H1 (cell line): ENCODE data around the gene ENOSF1. TPM values are rescaled to one million over a fixed set of nuclear protein-coding genes. Genes with fewer than 3 reads are reported as not detected.

Source experiments
- CTCF ChIA-PET: fragments of 300-600 bp; sonication (Branson Sonifier 250); formaldehyde crosslinking; loops from one replicate; lab custom pipeline; 2021; ENCODE audit not compliant: partially characterized antibody; lab: Charles Lee
- POLR2A ChIA-PET: fragments of 300-600 bp; sonication (Branson Sonifier 250); formaldehyde crosslinking; loops from one replicate; lab custom pipeline; 2021; ENCODE audit warnings: inconsistent platforms; ENCODE audit not compliant: partially characterized antibody; lab: Charles Lee
- DNase-seq, 2 experiments: peaks; one replicate each; pipeline versions ENCODE4 v3.0.0 to v3.0.0-alpha.2; 2010 to 2022; ENCODE audit warnings: low spot score in 2 of 2, low read depth in 1 of 2, mixed read lengths in 1 of 2
- FAIRE-seq: peaks from 2 replicates; lab custom pipeline; 2011; peaks lifted over from hg19 to GRCh38; lab: Jason Lieb, UNC
- H2AFZ ChIP-seq: 2 replicates; pipeline ENCODE4 v1.8.1; 2012; ENCODE audit warnings: low read length, inconsistent platforms
- H2AK5ac ChIP-seq: 2 replicates; pipeline ENCODE4 v1.6.1; 2013; ENCODE audit warnings: low read depth, low read length
- H2BK120ac ChIP-seq: replicated peaks from 2 replicates; pipeline ENCODE3; 2013; ENCODE audit warnings: low read depth, low read length, inconsistent platforms
- H2BK12ac ChIP-seq: 2 replicates; pipeline ENCODE4 v1.6.1; 2013; ENCODE audit warnings: low read depth, low read length
- H2BK15ac ChIP-seq: 2 replicates; pipeline ENCODE4 v1.6.1; 2013; ENCODE audit warnings: low read length
- H2BK20ac ChIP-seq: 2 replicates; pipeline ENCODE4 v1.6.1; 2013; ENCODE audit warnings: low read length
- H2BK5ac ChIP-seq: 2 replicates; pipeline ENCODE4 v1.6.1; 2013; ENCODE audit warnings: low read depth, low read length
- H3K14ac ChIP-seq: 2 replicates; pipeline ENCODE4 v1.6.1; 2013; ENCODE audit warnings: inconsistent platforms; ENCODE audit not compliant: insufficient read length
- H3K18ac ChIP-seq: 2 replicates; pipeline ENCODE4 v1.6.1; 2013; ENCODE audit warnings: low read length; ENCODE audit errors: extremely low read depth
- H3K23ac ChIP-seq: 2 replicates; pipeline ENCODE4 v1.6.1; 2013; ENCODE audit warnings: inconsistent platforms; ENCODE audit not compliant: insufficient read length
- H3K23me2 ChIP-seq: 2 replicates; pipeline ENCODE4 v1.6.1; 2013; ENCODE audit warnings: low read depth, low read length
- H3K27ac ChIP-seq: 2 replicates; pipeline ENCODE4 v1.6.1; 2011; ENCODE audit warnings: low read depth, low read length, inconsistent platforms
- H3K27me3 ChIP-seq, 4 experiments: replicated peaks in 1 of 4; 1 replicate in 1 of 4; 2 replicates in 3 of 4; pipeline versions ENCODE4 v1.6.1 to v1.8.1; 2011 to 2013; ENCODE audit warnings: low read length in 3 of 4, mild to moderate bottlenecking in 3 of 4, inconsistent platforms in 2 of 4, mixed read lengths in 2 of 4, moderate library complexity in 1 of 4; ENCODE audit not compliant: control insufficient read depth in 3 of 4, insufficient read depth in 3 of 4; ENCODE audit errors: extremely low read depth in 1 of 4
- H3K36me3 ChIP-seq, 4 experiments: 2 replicates each; pipeline versions ENCODE4 v1.6.1 to v1.8.1; 2011 to 2013; ENCODE audit warnings: mild to moderate bottlenecking in 4 of 4, low read length in 3 of 4, moderate library complexity in 2 of 4, control low read depth in 1 of 4, inconsistent platforms in 1 of 4; ENCODE audit not compliant: insufficient read depth in 4 of 4, control insufficient read depth in 2 of 4
- H3K4ac ChIP-seq: replicated peaks from 2 replicates; pipeline ENCODE3; 2013; ENCODE audit warnings: low read length, low read depth, mixed read lengths, inconsistent platforms; ENCODE audit not compliant: insufficient read length
- H3K4me1 ChIP-seq, 4 experiments: replicated peaks in 1 of 4; 1 replicate in 1 of 4; 2 replicates in 3 of 4; pipeline versions ENCODE4 v1.6.1 to v1.8.1; 2011 to 2013; ENCODE audit warnings: low read length in 3 of 4, inconsistent platforms in 2 of 4, mixed read lengths in 1 of 4; ENCODE audit not compliant: insufficient read depth in 4 of 4, control insufficient read depth in 3 of 4
- H3K4me2 ChIP-seq, 2 experiments: 2 replicates each; pipeline versions ENCODE4 v1.6.1 to v1.8.1; 2011 to 2013; ENCODE audit warnings: low read depth in 2 of 2, low read length in 2 of 2, control low read depth in 1 of 2, inconsistent platforms in 1 of 2, mild to moderate bottlenecking in 1 of 2; ENCODE audit not compliant: insufficient read depth in 1 of 2
- H3K4me3 ChIP-seq, 4 experiments: fragments of 200-600, 300-600 bp in 1 of 4; sonication (generic), shearing (Covaris generic), sonication (Bioruptor Twin) in 1 of 4; 2 replicates each; pipeline versions ENCODE4 v1.5.1 to v1.8.1; 2011 to 2016; ENCODE audit warnings: low read length in 4 of 4, low read depth in 3 of 4, control low read depth in 2 of 4, inconsistent platforms in 2 of 4, mild to moderate bottlenecking in 2 of 4, mixed read lengths in 1 of 4, moderate library complexity in 1 of 4; ENCODE audit not compliant: insufficient read depth in 2 of 4; ENCODE audit errors: extremely low read depth in 1 of 4
- H3K56ac ChIP-seq: replicated peaks from 2 replicates; pipeline ENCODE3; 2013; ENCODE audit warnings: low read depth, mild to moderate bottlenecking, mixed read lengths, low read length, inconsistent platforms; ENCODE audit not compliant: insufficient read length
- H3K79me1 ChIP-seq: 2 replicates; pipeline ENCODE4 v1.6.1; 2013; ENCODE audit warnings: low read depth, low read length, control low read depth
- H3K79me2 ChIP-seq, 2 experiments: 2 replicates each; pipeline versions ENCODE4 v1.6.1 to v1.8.1; 2012 to 2013; ENCODE audit warnings: low read length in 2 of 2, mild to moderate bottlenecking in 2 of 2, inconsistent platforms in 1 of 2; ENCODE audit not compliant: insufficient read depth in 2 of 2, control insufficient read depth in 1 of 2
- H3K9ac ChIP-seq, 4 experiments: replicated peaks in 1 of 4; 1 replicate in 1 of 4; 2 replicates in 3 of 4; pipeline versions ENCODE4 v1.6.1 to v1.8.1; 2011 to 2013; ENCODE audit warnings: low read depth in 3 of 4, low read length in 3 of 4, control low read depth in 2 of 4, mild to moderate bottlenecking in 2 of 4, moderate library complexity in 2 of 4, inconsistent platforms in 1 of 4; ENCODE audit errors: extremely low read depth in 1 of 4
- H3K9me3 ChIP-seq, 2 experiments: 2 replicates each; pipeline versions ENCODE4 v1.6.1 to v1.8.1; 2012 to 2013; ENCODE audit warnings: mild to moderate bottlenecking in 2 of 2, moderate library complexity in 2 of 2, control low read depth in 1 of 2, inconsistent platforms in 1 of 2, low read depth in 1 of 2, low read length in 1 of 2, mixed read lengths in 1 of 2; ENCODE audit not compliant: insufficient read depth in 2 of 2
- H4K20me1 ChIP-seq, 2 experiments: replicated peaks in 1 of 2; 2 replicates each; pipeline versions ENCODE3 to v1.8.1; 2011 to 2013; ENCODE audit warnings: inconsistent platforms in 2 of 2, low read length in 2 of 2, mild to moderate bottlenecking in 1 of 2; ENCODE audit not compliant: insufficient read depth in 2 of 2, control insufficient read depth in 1 of 2
- H4K5ac ChIP-seq: 2 replicates; pipeline ENCODE4 v1.6.1; 2013; ENCODE audit warnings: low read length, low read depth, mixed read lengths, inconsistent platforms; ENCODE audit not compliant: insufficient read length
- H4K8ac ChIP-seq: 2 replicates; pipeline ENCODE4 v1.8.0; 2013; ENCODE audit warnings: mild to moderate bottlenecking, moderate library complexity, low read length, inconsistent platforms; ENCODE audit not compliant: insufficient read depth; ENCODE audit errors: extremely low read depth
- H4K91ac ChIP-seq: replicated peaks from 2 replicates; pipeline ENCODE3; 2013; ENCODE audit warnings: low read length, mixed read lengths, inconsistent platforms; ENCODE audit not compliant: insufficient read length
- BCL11A ChIP-seq, 2 experiments: IDR thresholded peaks; one replicate each; pipeline ENCODE4 v1.6.1; 2011; ENCODE audit warnings: low read depth in 2 of 2, low read length in 2 of 2, mild to moderate bottlenecking in 2 of 2
- EP300 ChIP-seq, 2 experiments: IDR thresholded peaks; 1 replicate in 1 of 2; 2 replicates in 1 of 2; pipeline ENCODE4 v1.6.1; 2011 to 2012; ENCODE audit warnings: low read depth in 2 of 2, low read length in 2 of 2, mild to moderate bottlenecking in 2 of 2, borderline replicate concordance in 1 of 2, inconsistent platforms in 1 of 2, moderate library complexity in 1 of 2
- WGBS, 2 experiments: shearing (Covaris generic) in 1 of 2; methylation state at CpG; one replicate each; pipeline versions ENCODE4 v1.1.6 to v1.1.7; 2013 to 2015; ENCODE audit warnings: low lambda C conversion rate in 2 of 2, mixed read lengths in 2 of 2, inconsistent platforms in 1 of 2, low coverage in 1 of 2, missing lambda C conversion rate in 1 of 2; ENCODE audit not compliant: insufficient replicate concordance in 2 of 2, insufficient coverage in 1 of 2, insufficient read length in 1 of 2; ENCODE audit errors: extremely low coverage in 1 of 2, missing lambda C conversion rate in 1 of 2; 5-methylcytosine and 5-hydroxymethylcytosine counted together
- polyA plus RNA-seq, 7 experiments: library from polyadenylated mRNA; depleted of rRNA in 3 of 7; stranded (reverse) in 5 of 7; unstranded in 2 of 7; fragments of >200 nt in 5 of 7; fragments of 200-250 nt in 2 of 7; gene quantifications; 1 replicate in 5 of 7; 2 replicates in 1 of 7; 4 replicates in 1 of 7; pipeline versions ENCODE4 v1.2.1 to v1.2.3, GENCODE V29; 2011 to 2013; ENCODE audit warnings: missing spikeins in 2 of 7, mixed read lengths in 2 of 7
- total RNA-seq: library from RNA; stranded (reverse); fragmentation: NEBNext Ultra II Directional; extraction: Animal tissue kit (Norgen Biotek cat#: 25700); gene quantifications from 2 replicates; pipeline ENCODE4 v1.2.1, GENCODE V29; 2021

Gene ENOSF1
- total and polyA plus RNA-seq, 2 of the 8 experiments (the other 6 are each of a cell fraction or from before 2014, with no cell fraction given), result 15.4 to 26.4 TPM

DNA sequence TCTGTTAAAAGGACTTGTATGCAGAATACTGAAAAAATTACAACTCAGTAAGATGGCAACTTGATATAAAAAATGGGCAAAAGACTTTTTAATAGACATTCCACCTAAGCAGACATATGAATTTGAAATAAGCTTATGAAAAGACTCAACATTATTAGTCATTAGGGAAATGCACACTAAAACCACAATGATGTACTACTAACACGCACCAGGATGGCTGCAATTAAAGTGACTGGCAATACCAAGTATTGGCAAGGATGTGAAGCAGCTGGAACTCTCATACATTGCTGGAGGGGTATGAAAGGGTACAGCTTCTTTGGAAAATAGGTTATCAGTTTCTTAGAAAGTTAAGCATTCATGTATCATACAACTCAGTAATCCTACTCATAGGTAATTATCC lies 3.2 kb upstream of the ENOSF1 start:
- H3K14ac ChIP-seq, result no peak overlapping the region
- H3K9me3 ChIP-seq, result no peaks in the 10 kb centered on the region
- H3K27me3 ChIP-seq, result no peaks in the 10 kb centered on the region
- POLR2A ChIA-PET, result no interaction called here
- TF ChIP-seq EP300 (IDR thresholded peaks at IDR 0.05; ENCODE audit: borderline replicate concordance in 1 of 2, low read depth in 2 of 2, low read length in 2 of 2) (no peak), BCL11A (IDR thresholded peaks at IDR 0.05; ENCODE audit: low read depth in 2 of 2, low read length in 2 of 2) (no peak)
- H2BK15ac ChIP-seq, result no peak overlapping the region
- no peak overlapping the region for H3K23ac ChIP-seq
- FAIRE-seq, result no peak
- H2BK12ac ChIP-seq, result no peak overlapping the region
- H4K91ac ChIP-seq, result no peak overlapping the region
- H3K56ac ChIP-seq, result no peak overlapping the region
- H2AFZ ChIP-seq, result no peak overlapping the region
- no peak overlapping the region for H4K8ac ChIP-seq
- no peaks in the 10 kb centered on the region for H4K20me1 ChIP-seq
- peaks cover 3 to 9% of the 10 kb centered on the region in 2 experiments for H3K79me2 ChIP-seq
- no peak overlapping the region for H2BK120ac ChIP-seq
- H4K5ac ChIP-seq, result no peak overlapping the region
- no peak overlapping the region for H2BK20ac ChIP-seq
- H3K23me2 ChIP-seq, result peaks cover 8% of the 10 kb centered on the region; the same call in 1 of the 2 replicates
- H3K4me3 ChIP-seq, result no peak overlapping the region
- no peak overlapping the region for H2BK5ac ChIP-seq
- CTCF ChIA-PET, result interaction anchor here (0.7 to 1.8 kb wide), 4 partner anchors 13 to 124 kb away, joined by 3 to 6 read pairs (median 4); no protein-coding TSS in a partner anchor
- no peak overlapping the region for H3K4ac ChIP-seq
- no peak overlapping the region for H3K27ac ChIP-seq
- H2AK5ac ChIP-seq, result no peak overlapping the region
- 93% methylated on average over 1 of the region's 1 CpG; no CpG with 5 or more reads in 1 of the 2 experiments for WGBS, 2 experiments
- peaks cover 0 to 3% (median 1%) of the 10 kb centered on the region in 4 experiments; a peak in 2 of 7 replicates for H3K4me1 ChIP-seq
- H3K9ac ChIP-seq, result no peak overlapping the region
- no peak overlapping the region for H3K4me2 ChIP-seq
- H3K36me3 ChIP-seq, result no peaks in the 10 kb centered on the region
- no peak for DNase-seq
- no peak overlapping the region for H3K18ac ChIP-seq
- peaks cover 3% of the 10 kb centered on the region; the same call in 1 of the 2 replicates for H3K79me1 ChIP-seq
